ENCODE results near the gene TRAFD1.

TRAFD1 gene

GRCh38 chr12:112198120-112198733 lies 72.9 kb downstream of the TRAFD1 start:
- in situ Hi-C loops (cut with MboI; ENCODE audit: low sequenced_read_pairs): no loop called here

DNA sequence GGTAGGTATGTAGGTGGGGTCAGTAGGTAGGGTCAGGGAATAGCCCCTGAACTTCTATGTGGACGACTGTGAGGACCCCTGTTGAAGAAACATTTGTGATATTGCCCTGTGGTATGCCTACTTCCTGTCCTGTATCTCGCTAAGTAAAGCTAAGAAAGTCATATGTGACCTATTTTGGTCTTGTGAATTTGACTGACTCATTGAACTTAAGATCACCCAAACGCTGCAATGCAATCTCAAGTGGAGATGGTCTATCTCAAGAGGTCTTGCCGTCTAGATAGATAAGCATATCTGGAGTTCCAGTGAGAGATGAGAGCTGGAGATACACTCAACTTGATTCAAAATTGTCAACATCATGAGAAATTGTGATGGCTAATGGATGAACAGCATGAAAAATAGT lies 73.8 kb downstream of the TRAFD1 start:
- in situ Hi-C loops (cut with MboI; ENCODE audit: low sequenced_read_pairs): no loop called here

Data from hTERT RPE-1 (cell line).